ENCODE measurements around the gene ZNF638. TPM values are rescaled to one million over a fixed set of nuclear protein-coding genes. Genes with fewer than 3 reads are reported as not detected.
"Not testable (repeated sequence)": the region's sequence is repeated elsewhere in the genome, so short reads cannot be mapped to it uniquely, and the experiment has no call there.

ZNF638 gene
- total RNA-seq: 93.0 and 131 TPM in 2 replicates

- DNase-seq (ENCODE audit: low read depth, low spot score): peak; percentile 71
Observed at GRCh38 chr2:71331581-71332434, at the start of gene ZNF638. Gene ZNF638, plus strand, starts transcription at chr2:71331782. Its CDS starts 17,173 bp downstream, at chr2:71348955.

GRCh38 chr2:71281950-71282349, 49.6 kb upstream of the ZNF638 start:
- no peak for DNase-seq (ENCODE audit: low read depth, low spot score)

- no peak for DNase-seq (ENCODE audit: low read depth, low spot score)
Observed at GRCh38 chr2:71282493-71282892, 49.1 kb upstream of the ZNF638 start.

- DNase-seq (ENCODE audit: low read depth, low spot score): no peak
Observed at GRCh38 chr2:71283131-71283530, 48.5 kb upstream of the ZNF638 start.

- no peak for DNase-seq (ENCODE audit: low read depth, low spot score)
Observed at GRCh38 chr2:71285706-71286105, 45.9 kb upstream of the ZNF638 start.

- DNase-seq (ENCODE audit: low read depth, low spot score): no peak
Observed at GRCh38 chr2:71291398-71291797, 40.2 kb upstream of the ZNF638 start.

GRCh38 chr2:71292159-71292558, 39.4 kb upstream of the ZNF638 start:
- DNase-seq (ENCODE audit: low read depth, low spot score): no peak

GRCh38 chr2:71298914-71299313, 32.7 kb upstream of the ZNF638 start:
- DNase-seq (ENCODE audit: low read depth, low spot score): no peak

GRCh38 chr2:71299507-71299906, 32.1 kb upstream of the ZNF638 start:
- DNase-seq (ENCODE audit: low read depth, low spot score): no peak

- no peak for DNase-seq (ENCODE audit: low read depth, low spot score)
Observed at GRCh38 chr2:71303849-71304248, 27.7 kb upstream of the ZNF638 start.

GRCh38 chr2:71306762-71307161, 24.8 kb upstream of the ZNF638 start:
- no peak for DNase-seq (ENCODE audit: low read depth, low spot score)

- DNase-seq (ENCODE audit: low read depth, low spot score): no peak
Observed at GRCh38 chr2:71313016-71313766, 18.4 kb upstream of the ZNF638 start.

GRCh38 chr2:71317060-71317459, 14.5 kb upstream of the ZNF638 start:
- no peak for DNase-seq (ENCODE audit: low read depth, low spot score)

- not testable (repeated sequence) for DNase-seq (ENCODE audit: low read depth, low spot score)
Observed at GRCh38 chr2:71317900-71318299, 13.7 kb upstream of the ZNF638 start.

GRCh38 chr2:71323386-71323785, 8.2 kb upstream of the ZNF638 start:
- no peak for DNase-seq (ENCODE audit: low read depth, low spot score)

GRCh38 chr2:71326968-71327367, 4.6 kb upstream of the ZNF638 start:
- no peak for DNase-seq (ENCODE audit: low read depth, low spot score)

GRCh38 chr2:71327916-71328315, 3.7 kb upstream of the ZNF638 start:
- no peak for DNase-seq (ENCODE audit: low read depth, low spot score)

- no peak for DNase-seq (ENCODE audit: low read depth, low spot score)
Observed at GRCh38 chr2:71330155-71330554, 1.4 kb upstream of the ZNF638 start.

GRCh38 chr2:71330585-71331330, 824 bp upstream of the ZNF638 start:
- DNase-seq (ENCODE audit: low read depth, low spot score): no peak

- DNase-seq (ENCODE audit: low read depth, low spot score): not testable (repeated sequence)
Observed at GRCh38 chr2:71331331-71331580, 326 bp upstream of the ZNF638 start.

- no peak for DNase-seq (ENCODE audit: low read depth, low spot score)
Observed at GRCh38 chr2:71332435-71332796, 834 bp downstream of the ZNF638 start.

GRCh38 chr2:71333619-71334018, 2.0 kb downstream of the ZNF638 start:
- no peak for DNase-seq (ENCODE audit: low read depth, low spot score)

Measured in pulmonary artery endothelial cell (primary cell).